Mucosa of rectum (tissue), 2 donors: Measurements from ENCODE around the gene WWC2.

Experiments
- H3K27ac ChIP-seq, 2 donors: one replicate each; pipeline ENCODE4 v1.7.0; 2013; ENCODE audit warnings: inconsistent platforms in 2 of 2, low read depth in 2 of 2, low read length in 2 of 2
- H3K27me3 ChIP-seq, 2 donors: one replicate each; pipeline ENCODE4 v1.7.0; 2013; ENCODE audit warnings: low read length in 2 of 2; ENCODE audit not compliant: control insufficient read depth in 2 of 2, insufficient read depth in 2 of 2
- H3K36me3 ChIP-seq, 2 donors: one replicate each; pipeline ENCODE4 v1.7.0; 2013; ENCODE audit warnings: low read length in 2 of 2; ENCODE audit not compliant: control insufficient read depth in 2 of 2, insufficient read depth in 2 of 2
- H3K4me1 ChIP-seq, 2 donors: one replicate each; pipeline ENCODE4 v1.7.0; 2013; ENCODE audit warnings: low read length in 2 of 2, mild to moderate bottlenecking in 1 of 2; ENCODE audit not compliant: control insufficient read depth in 2 of 2, insufficient read depth in 2 of 2
- H3K4me3 ChIP-seq, 2 donors: one replicate each; pipeline ENCODE4 v1.7.0; 2013; ENCODE audit warnings: low read length in 2 of 2
- H3K9ac ChIP-seq, 2 donors: one replicate each; pipeline ENCODE4 v1.7.0; 2013; ENCODE audit warnings: low read length in 2 of 2, low read depth in 1 of 2, mild to moderate bottlenecking in 1 of 2
- H3K9me3 ChIP-seq, 2 donors: one replicate each; pipeline ENCODE4 v1.7.0; 2013; ENCODE audit warnings: low read length in 2 of 2; ENCODE audit not compliant: control insufficient read depth in 2 of 2
- donor health status: healthy.
- donor health status: Normal muscosa, but diverticular disease.

The WWC2 gene

GRCh38 chr4:183180096-183180495 is 81.0 kb downstream of the WWC2 start:
- H3K36me3 ChIP-seq = no peaks in the 10 kb centered on the region
- H3K4me1 ChIP-seq = no peaks in the 10 kb centered on the region
- no peak overlapping the region for H3K9ac ChIP-seq
- no peaks in the 10 kb centered on the region for H3K9me3 ChIP-seq
- H3K27ac ChIP-seq = no peak overlapping the region
- no peaks in the 10 kb centered on the region for H3K27me3 ChIP-seq
- no peak overlapping the region for H3K4me3 ChIP-seq

- Histone ChIP-seq H3K4me1 (no peaks in the 10 kb centered on the region), H3K36me3 (no peaks in the 10 kb centered on the region), H3K4me3 (no peak overlapping the region), H3K27me3 (no peaks in the 10 kb centered on the region), H3K9ac (no peak overlapping the region), H3K27ac (no peak overlapping the region), H3K9me3 (no peaks in the 10 kb centered on the region)
These were observed 81.6 kb downstream of the WWC2 start for GRCh38 chr4:183180621-183181020.

- Histone ChIP-seq H3K27me3 (no peaks in the 10 kb centered on the region), H3K27ac (no peak overlapping the region), H3K9me3 (no peaks in the 10 kb centered on the region), H3K36me3 (no peaks in the 10 kb centered on the region), H3K4me3 (no peak overlapping the region), H3K9ac (no peak overlapping the region), H3K4me1 (no peaks in the 10 kb centered on the region)
These were observed 82.0 kb downstream of the WWC2 start for GRCh38 chr4:183181081-183181480.

GRCh38 chr4:183182873-183183725 is 84.0 kb downstream of the WWC2 start:
- H3K9me3 ChIP-seq = no peaks in the 10 kb centered on the region
- no peaks in the 10 kb centered on the region for H3K4me1 ChIP-seq
- no peak overlapping the region for H3K9ac ChIP-seq
- H3K36me3 ChIP-seq = no peaks in the 10 kb centered on the region
- H3K4me3 ChIP-seq = no peak overlapping the region
- H3K27ac ChIP-seq = no peak overlapping the region
- no peaks in the 10 kb centered on the region for H3K27me3 ChIP-seq

- Histone ChIP-seq H3K27me3 (no peaks in the 10 kb centered on the region), H3K9ac (no peak overlapping the region), H3K27ac (no peak overlapping the region), H3K4me3 (no peak overlapping the region), H3K36me3 (no peaks in the 10 kb centered on the region), H3K4me1 (no peaks in the 10 kb centered on the region), H3K9me3 (no peaks in the 10 kb centered on the region)
These were observed 85.0 kb downstream of the WWC2 start for GRCh38 chr4:183183906-183184535.

- Histone ChIP-seq H3K4me3 (no peak overlapping the region), H3K36me3 (no peaks in the 10 kb centered on the region), H3K9me3 (no peaks in the 10 kb centered on the region), H3K27ac (no peak overlapping the region), H3K9ac (no peak overlapping the region), H3K27me3 (no peaks in the 10 kb centered on the region), H3K4me1 (no peaks in the 10 kb centered on the region)
These were observed 86.0 kb downstream of the WWC2 start for GRCh38 chr4:183185018-183185417.

GRCh38 chr4:183185559-183185958 is 86.5 kb downstream of the WWC2 start:
- H3K4me3 ChIP-seq = no peak overlapping the region
- no peaks in the 10 kb centered on the region for H3K4me1 ChIP-seq
- no peaks in the 10 kb centered on the region for H3K27me3 ChIP-seq
- H3K9ac ChIP-seq = no peak overlapping the region
- H3K36me3 ChIP-seq = no peaks in the 10 kb centered on the region
- H3K27ac ChIP-seq = no peak overlapping the region
- no peaks in the 10 kb centered on the region for H3K9me3 ChIP-seq

- H3K4me3 ChIP-seq = no peak overlapping the region
- H3K27me3 ChIP-seq = no peaks in the 10 kb centered on the region
These were observed 87.8 kb downstream of the WWC2 start for GRCh38 chr4:183186813-183187212.

GRCh38 chr4:183190900-183191527 is 92.0 kb downstream of the WWC2 start:
- no peaks in the 10 kb centered on the region for H3K27me3 ChIP-seq
- H3K27ac ChIP-seq = no peak overlapping the region
- H3K9ac ChIP-seq = no peak overlapping the region
- H3K36me3 ChIP-seq = no peaks in the 10 kb centered on the region
- no peaks in the 10 kb centered on the region for H3K4me1 ChIP-seq
- H3K9me3 ChIP-seq = no peaks in the 10 kb centered on the region
- no peak overlapping the region for H3K4me3 ChIP-seq

More at GRCh38 chr4:183186813-183187212, 87.8 kb downstream of the WWC2 start:
- no peak overlapping the region for H3K27ac ChIP-seq
- no peak overlapping the region for H3K9ac ChIP-seq
- H3K4me1 ChIP-seq = no peaks in the 10 kb centered on the region
- no peaks in the 10 kb centered on the region for H3K36me3 ChIP-seq
- H3K9me3 ChIP-seq = no peaks in the 10 kb centered on the region

- no peak overlapping the region for H3K27ac ChIP-seq
- H3K27me3 ChIP-seq = no peaks in the 10 kb centered on the region
- no peaks in the 10 kb centered on the region for H3K4me1 ChIP-seq
- H3K9ac ChIP-seq = no peak overlapping the region
- no peaks in the 10 kb centered on the region for H3K9me3 ChIP-seq
- H3K4me3 ChIP-seq = no peak overlapping the region
- no peaks in the 10 kb centered on the region for H3K36me3 ChIP-seq
These were observed 92.6 kb downstream of the WWC2 start for GRCh38 chr4:183191630-183192029.
